DND-41 (cell line): ENCODE results near the gene RBBP7.

Source experiments
- EZH2 ChIP-seq: IDR thresholded peaks from 3 replicates; pipeline ENCODE4 v1.6.1; 2012; ENCODE audit warnings: borderline replicate concordance, low read depth, mild to moderate bottlenecking, moderate library complexity, low read length, inconsistent platforms; ENCODE audit not compliant: severe bottlenecking
- TF ChIP-seq, protein P1 (sequence below): IDR thresholded peaks from 2 replicates; pipeline ENCODE4 v1.5.1; 2012; ENCODE audit warnings: borderline replicate concordance, low read length, moderate library complexity, mild to moderate bottlenecking; ENCODE audit not compliant: poor library complexity, severe bottlenecking; ENCODE audit errors: extremely low read depth

GRCh38 chrX:16839219-16839851 lies 30.8 kb downstream of the RBBP7 start:
- no peak for TF ChIP-seq EZH2
- TF ChIP-seq, protein P1, sequence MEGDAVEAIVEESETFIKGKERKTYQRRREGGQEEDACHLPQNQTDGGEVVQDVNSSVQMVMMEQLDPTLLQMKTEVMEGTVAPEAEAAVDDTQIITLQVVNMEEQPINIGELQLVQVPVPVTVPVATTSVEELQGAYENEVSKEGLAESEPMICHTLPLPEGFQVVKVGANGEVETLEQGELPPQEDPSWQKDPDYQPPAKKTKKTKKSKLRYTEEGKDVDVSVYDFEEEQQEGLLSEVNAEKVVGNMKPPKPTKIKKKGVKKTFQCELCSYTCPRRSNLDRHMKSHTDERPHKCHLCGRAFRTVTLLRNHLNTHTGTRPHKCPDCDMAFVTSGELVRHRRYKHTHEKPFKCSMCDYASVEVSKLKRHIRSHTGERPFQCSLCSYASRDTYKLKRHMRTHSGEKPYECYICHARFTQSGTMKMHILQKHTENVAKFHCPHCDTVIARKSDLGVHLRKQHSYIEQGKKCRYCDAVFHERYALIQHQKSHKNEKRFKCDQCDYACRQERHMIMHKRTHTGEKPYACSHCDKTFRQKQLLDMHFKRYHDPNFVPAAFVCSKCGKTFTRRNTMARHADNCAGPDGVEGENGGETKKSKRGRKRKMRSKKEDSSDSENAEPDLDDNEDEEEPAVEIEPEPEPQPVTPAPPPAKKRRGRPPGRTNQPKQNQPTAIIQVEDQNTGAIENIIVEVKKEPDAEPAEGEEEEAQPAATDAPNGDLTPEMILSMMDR = no peak
